HepG2 (cell line): Measurements from ENCODE around the gene RTEL1. TPM values are rescaled to one million over a fixed set of nuclear protein-coding genes. Genes with fewer than 3 reads are reported as not detected.

ENCODE experiments used
- DNMT1 ChIP-seq: sonication (generic); formaldehyde crosslinking; IDR thresholded peaks from 2 replicates; pipeline ENCODE4 v1.5.1; 2020; ENCODE audit warnings: mild to moderate bottlenecking, missing genetic modification reagents
- GATAD2A ChIP-seq: IDR thresholded peaks from 2 replicates; pipeline ENCODE4 v1.6.1; 2016
- HMGA1 ChIP-seq: sonication (generic); formaldehyde crosslinking; conservative IDR thresholded peaks from 2 replicates; pipeline ENCODE4 v1.4.0; 2020; ENCODE audit warnings: missing genetic modification reagents
- HOXA3 ChIP-seq: sonication (generic); formaldehyde crosslinking; IDR thresholded peaks from 2 replicates; pipeline ENCODE4 v1.5.0; 2020; ENCODE audit warnings: missing genetic modification reagents
- KMT2B ChIP-seq: IDR thresholded peaks from 2 replicates; pipeline ENCODE4 v1.6.1; 2016; ENCODE audit warnings: missing genetic modification reagents, missing compliant biosample characterization
- POLR2AphosphoS5 ChIP-seq: IDR thresholded peaks from 2 replicates; pipeline ENCODE4 v1.6.1; 2012; ENCODE audit warnings: low read depth, low read length
- SKI ChIP-seq: fragments of 450-650 bp; IDR thresholded peaks from one replicate; pipeline ENCODE4 v1.6.1; 2018; ENCODE audit warnings: mild to moderate bottlenecking; ENCODE audit not compliant: partially characterized antibody
- THAP11 ChIP-seq: IDR thresholded peaks from 2 replicates; pipeline ENCODE4 v1.6.1; 2016; ENCODE audit warnings: missing biosample characterization, missing genetic modification reagents
- ZNF337 ChIP-seq: sonication (generic); formaldehyde crosslinking; IDR thresholded peaks from 2 replicates; pipeline ENCODE4 v1.5.1; 2020; ENCODE audit warnings: missing genetic modification reagents, low read depth, mild to moderate bottlenecking, borderline replicate concordance
- ZNF850 ChIP-seq: sonication (generic); formaldehyde crosslinking; conservative IDR thresholded peaks from 2 replicates; pipeline ENCODE4 v1.9.0; 2021; ENCODE audit warnings: mild to moderate bottlenecking, missing genetic modification reagents
- ZNF878 ChIP-seq: sonication (generic); formaldehyde crosslinking; IDR thresholded peaks from 2 replicates; pipeline ENCODE4 v1.8.1; 2023; ENCODE audit warnings: mild to moderate bottlenecking, missing genetic modification reagents, moderate library complexity
- ZSCAN20 ChIP-seq: sonication (generic); formaldehyde crosslinking; IDR thresholded peaks from 2 replicates; pipeline ENCODE4 v1.4.0; 2020; ENCODE audit warnings: missing genetic modification reagents, mild to moderate bottlenecking, borderline replicate concordance
- polyA plus RNA-seq, 8 experiments: library from polyadenylated mRNA; depleted of rRNA in 3 of 8; stranded (reverse) in 7 of 8; unstranded in 1 of 8; fragments of >200 nt; fragmentation: Illumina TruSeq in 4 of 8; extraction: Trizol in 4 of 8; gene quantifications; 2 replicates each; pipeline versions ENCODE4 v1.2.1 to v1.2.3, GENCODE V29; 2011 to 2016; ENCODE audit warnings: low read depth in 4 of 8, missing spikeins in 1 of 8, mixed read lengths in 1 of 8; ENCODE audit not compliant: insufficient read depth in 1 of 8
- total RNA-seq, 5 experiments: library from RNA; depleted of rRNA; stranded (reverse); fragments of >200 nt; fragmentation: Illumina TruSeq; extraction: Trizol; gene quantifications; 2 replicates each; pipeline ENCODE4 v1.2.3, GENCODE V29; 2016; ENCODE audit warnings: low read depth in 1 of 5
- TF ChIP-seq, protein P1 (sequence below): sonication (generic); formaldehyde crosslinking; IDR thresholded peaks from 2 replicates; pipeline ENCODE4 v1.5.0; 2020; ENCODE audit warnings: mild to moderate bottlenecking, missing genetic modification reagents, borderline replicate concordance
- TF ChIP-seq, protein P2 (sequence below): sonication (generic); formaldehyde crosslinking; IDR thresholded peaks from 2 replicates; pipeline ENCODE4 v1.4.0; 2020; ENCODE audit warnings: missing genetic modification reagents
- TF ChIP-seq, protein P3 (sequence below): sonication (generic); formaldehyde crosslinking; IDR thresholded peaks from 2 replicates; pipeline ENCODE4 v1.4.0; 2020; ENCODE audit warnings: missing genetic modification reagents, mild to moderate bottlenecking, borderline replicate concordance
- TF ChIP-seq, protein P4 (sequence below): sonication (generic); formaldehyde crosslinking; IDR thresholded peaks from 2 replicates; pipeline ENCODE4 v1.4.0; 2020; ENCODE audit warnings: missing genetic modification reagents

Gene RTEL1
- total and polyA plus RNA-seq, 2 of the 13 experiments (the other 11 are each of a cell fraction or from before 2014, with no cell fraction given), result 21.8 to 36.4 TPM

DNA sequence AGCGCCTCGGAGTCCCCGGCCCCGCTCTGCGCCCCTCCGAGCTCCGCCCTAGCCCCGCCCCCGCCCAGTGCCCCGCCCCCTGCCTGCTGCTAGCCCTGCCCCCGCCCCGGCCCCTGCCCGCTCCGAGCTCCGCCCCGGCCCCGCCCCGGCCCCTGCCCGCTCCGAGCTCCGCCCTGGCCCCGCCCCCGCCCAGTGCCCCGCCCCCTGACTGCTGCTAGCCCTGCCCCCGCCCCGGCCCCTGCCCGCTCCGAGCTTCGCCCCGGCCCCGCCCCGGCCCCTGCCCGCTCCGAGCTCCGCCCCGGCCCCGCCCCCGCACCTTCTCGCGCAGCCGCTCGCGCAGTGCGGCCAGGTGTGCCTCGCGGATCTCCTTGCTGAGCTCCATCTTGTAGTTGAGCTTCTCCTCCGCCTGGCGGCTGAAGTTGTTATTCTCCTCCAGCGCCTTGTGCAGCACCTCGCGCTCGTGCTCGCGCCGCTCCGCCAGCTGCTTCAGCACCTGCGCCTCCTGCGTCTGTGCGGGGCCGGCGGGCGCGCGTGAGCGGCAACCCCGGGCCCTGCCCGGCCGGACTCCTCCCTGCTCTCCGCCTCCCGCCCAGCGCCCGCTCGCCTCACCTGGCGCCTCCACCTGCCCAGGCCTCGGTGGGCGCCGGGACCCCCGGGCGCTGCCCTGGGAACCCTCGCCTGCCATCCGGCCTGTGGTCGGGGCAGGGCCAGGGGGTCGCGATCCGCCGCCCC is 16.2 kb upstream of the RTEL1 start (continued):
- TF ChIP-seq THAP11 (CRISPR knock-in tag) (peak; percentile 85), ZNF878 (no peak), HMGA1 (CRISPR knock-in tag) (no peak), POLR2AphosphoS5 (peak; percentile 78), ZNF337 (CRISPR knock-in tag) (no peak), ZSCAN20 (CRISPR knock-in tag) (no peak), HOXA3 (CRISPR knock-in tag) (peak; percentile 53), GATAD2A (CRISPR knock-in tag) (no peak), SKI (no peak), DNMT1 (CRISPR knock-in tag) (peak; percentile 83; the same call in 1 of the 2 replicates), KMT2B (peak; percentile 62; the same call in 1 of the 2 replicates), ZNF850 (CRISPR knock-in tag) (no peak)
- TF ChIP-seq, protein P1, sequence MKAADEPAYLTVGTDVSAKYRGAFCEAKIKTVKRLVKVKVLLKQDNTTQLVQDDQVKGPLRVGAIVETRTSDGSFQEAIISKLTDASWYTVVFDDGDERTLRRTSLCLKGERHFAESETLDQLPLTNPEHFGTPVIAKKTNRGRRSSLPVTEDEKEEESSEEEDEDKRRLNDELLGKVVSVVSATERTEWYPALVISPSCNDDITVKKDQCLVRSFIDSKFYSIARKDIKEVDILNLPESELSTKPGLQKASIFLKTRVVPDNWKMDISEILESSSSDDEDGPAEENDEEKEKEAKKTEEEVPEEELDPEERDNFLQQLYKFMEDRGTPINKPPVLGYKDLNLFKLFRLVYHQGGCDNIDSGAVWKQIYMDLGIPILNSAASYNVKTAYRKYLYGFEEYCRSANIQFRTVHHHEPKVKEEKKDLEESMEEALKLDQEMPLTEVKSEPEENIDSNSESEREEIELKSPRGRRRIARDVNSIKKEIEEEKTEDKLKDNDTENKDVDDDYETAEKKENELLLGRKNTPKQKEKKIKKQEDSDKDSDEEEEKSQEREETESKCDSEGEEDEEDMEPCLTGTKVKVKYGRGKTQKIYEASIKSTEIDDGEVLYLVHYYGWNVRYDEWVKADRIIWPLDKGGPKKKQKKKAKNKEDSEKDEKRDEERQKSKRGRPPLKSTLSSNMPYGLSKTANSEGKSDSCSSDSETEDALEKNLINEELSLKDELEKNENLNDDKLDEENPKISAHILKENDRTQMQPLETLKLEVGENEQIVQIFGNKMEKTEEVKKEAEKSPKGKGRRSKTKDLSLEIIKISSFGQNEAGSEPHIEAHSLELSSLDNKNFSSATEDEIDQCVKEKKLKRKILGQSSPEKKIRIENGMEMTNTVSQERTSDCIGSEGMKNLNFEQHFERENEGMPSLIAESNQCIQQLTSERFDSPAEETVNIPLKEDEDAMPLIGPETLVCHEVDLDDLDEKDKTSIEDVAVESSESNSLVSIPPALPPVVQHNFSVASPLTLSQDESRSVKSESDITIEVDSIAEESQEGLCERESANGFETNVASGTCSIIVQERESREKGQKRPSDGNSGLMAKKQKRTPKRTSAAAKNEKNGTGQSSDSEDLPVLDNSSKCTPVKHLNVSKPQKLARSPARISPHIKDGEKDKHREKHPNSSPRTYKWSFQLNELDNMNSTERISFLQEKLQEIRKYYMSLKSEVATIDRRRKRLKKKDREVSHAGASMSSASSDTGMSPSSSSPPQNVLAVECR, result peak; percentile 87
- TF ChIP-seq, protein P2, sequence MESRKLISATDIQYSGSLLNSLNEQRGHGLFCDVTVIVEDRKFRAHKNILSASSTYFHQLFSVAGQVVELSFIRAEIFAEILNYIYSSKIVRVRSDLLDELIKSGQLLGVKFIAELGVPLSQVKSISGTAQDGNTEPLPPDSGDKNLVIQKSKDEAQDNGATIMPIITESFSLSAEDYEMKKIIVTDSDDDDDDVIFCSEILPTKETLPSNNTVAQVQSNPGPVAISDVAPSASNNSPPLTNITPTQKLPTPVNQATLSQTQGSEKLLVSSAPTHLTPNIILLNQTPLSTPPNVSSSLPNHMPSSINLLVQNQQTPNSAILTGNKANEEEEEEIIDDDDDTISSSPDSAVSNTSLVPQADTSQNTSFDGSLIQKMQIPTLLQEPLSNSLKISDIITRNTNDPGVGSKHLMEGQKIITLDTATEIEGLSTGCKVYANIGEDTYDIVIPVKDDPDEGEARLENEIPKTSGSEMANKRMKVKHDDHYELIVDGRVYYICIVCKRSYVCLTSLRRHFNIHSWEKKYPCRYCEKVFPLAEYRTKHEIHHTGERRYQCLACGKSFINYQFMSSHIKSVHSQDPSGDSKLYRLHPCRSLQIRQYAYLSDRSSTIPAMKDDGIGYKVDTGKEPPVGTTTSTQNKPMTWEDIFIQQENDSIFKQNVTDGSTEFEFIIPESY, result peak; percentile 86
- TF ChIP-seq, protein P3, sequence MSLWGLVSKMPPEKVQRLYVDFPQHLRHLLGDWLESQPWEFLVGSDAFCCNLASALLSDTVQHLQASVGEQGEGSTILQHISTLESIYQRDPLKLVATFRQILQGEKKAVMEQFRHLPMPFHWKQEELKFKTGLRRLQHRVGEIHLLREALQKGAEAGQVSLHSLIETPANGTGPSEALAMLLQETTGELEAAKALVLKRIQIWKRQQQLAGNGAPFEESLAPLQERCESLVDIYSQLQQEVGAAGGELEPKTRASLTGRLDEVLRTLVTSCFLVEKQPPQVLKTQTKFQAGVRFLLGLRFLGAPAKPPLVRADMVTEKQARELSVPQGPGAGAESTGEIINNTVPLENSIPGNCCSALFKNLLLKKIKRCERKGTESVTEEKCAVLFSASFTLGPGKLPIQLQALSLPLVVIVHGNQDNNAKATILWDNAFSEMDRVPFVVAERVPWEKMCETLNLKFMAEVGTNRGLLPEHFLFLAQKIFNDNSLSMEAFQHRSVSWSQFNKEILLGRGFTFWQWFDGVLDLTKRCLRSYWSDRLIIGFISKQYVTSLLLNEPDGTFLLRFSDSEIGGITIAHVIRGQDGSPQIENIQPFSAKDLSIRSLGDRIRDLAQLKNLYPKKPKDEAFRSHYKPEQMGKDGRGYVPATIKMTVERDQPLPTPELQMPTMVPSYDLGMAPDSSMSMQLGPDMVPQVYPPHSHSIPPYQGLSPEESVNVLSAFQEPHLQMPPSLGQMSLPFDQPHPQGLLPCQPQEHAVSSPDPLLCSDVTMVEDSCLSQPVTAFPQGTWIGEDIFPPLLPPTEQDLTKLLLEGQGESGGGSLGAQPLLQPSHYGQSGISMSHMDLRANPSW (CRISPR knock-in tag), result no peak
- TF ChIP-seq, protein P4, sequence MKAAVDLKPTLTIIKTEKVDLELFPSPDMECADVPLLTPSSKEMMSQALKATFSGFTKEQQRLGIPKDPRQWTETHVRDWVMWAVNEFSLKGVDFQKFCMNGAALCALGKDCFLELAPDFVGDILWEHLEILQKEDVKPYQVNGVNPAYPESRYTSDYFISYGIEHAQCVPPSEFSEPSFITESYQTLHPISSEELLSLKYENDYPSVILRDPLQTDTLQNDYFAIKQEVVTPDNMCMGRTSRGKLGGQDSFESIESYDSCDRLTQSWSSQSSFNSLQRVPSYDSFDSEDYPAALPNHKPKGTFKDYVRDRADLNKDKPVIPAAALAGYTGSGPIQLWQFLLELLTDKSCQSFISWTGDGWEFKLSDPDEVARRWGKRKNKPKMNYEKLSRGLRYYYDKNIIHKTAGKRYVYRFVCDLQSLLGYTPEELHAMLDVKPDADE (CRISPR knock-in tag), result no peak
